K562 (cell line): ENCODE results near the gene NAV2. TPM values are rescaled to one million over a fixed set of nuclear protein-coding genes. Genes with fewer than 3 reads are reported as not detected.

ENCODE experiments used
- ATAC-seq: fragments of 200-7000 bp; cut with Tn5 transposase; 3 replicates; pipeline ENCODE4 v1.9.1; 2020; ENCODE audit warnings: moderate library complexity
- BruUV-seq: library from RNA; stranded (reverse); fragments of 400-500 nt; replicated peaks from 2 replicates; lab custom pipeline; 2021; lab: Mats Ljungman, UMichigan
- CTCF ChIA-PET: fragments of 300-600 bp; formaldehyde crosslinking; extraction: SDS; loops from one replicate; lab custom pipeline; 2021; ENCODE audit warnings: low intra/inter-chr PET ratio; lab: Yijun Ruan, JAX
- POLR2A ChIA-PET: fragments of 300-600, 350-650 bp; sonication (Branson Sonifier 250); formaldehyde crosslinking; extraction: SDS; loops from one replicate; lab custom pipeline; 2021; ENCODE audit warnings: antibody characterized with exemption, inconsistent platforms; lab: Yijun Ruan, JAX
- DNase-seq, 4 experiments: peaks; one replicate each; pipeline versions ENCODE4 v3.0.0 to v3.0.0-alpha.2; 2011 to 2018; ENCODE audit warnings: low spot score in 3 of 4, mixed read lengths in 3 of 4; ENCODE audit errors: extremely low read depth in 1 of 4
- FAIRE-seq: peaks from 2 replicates; lab custom pipeline; 2011; peaks lifted over from hg19 to GRCh38; lab: Jason Lieb, UNC
- H2AFZ ChIP-seq: 2 replicates; pipeline ENCODE4 v1.6.0; 2011; ENCODE audit warnings: low read depth, low read length, control low read depth, inconsistent platforms
- H3K27ac ChIP-seq: fragments of 200-600 bp; 3 replicates; pipeline ENCODE4 v1.8.0; 2011; ENCODE audit warnings: low read depth, mild to moderate bottlenecking, control low read depth, inconsistent platforms, low read length, moderate library complexity, mixed read lengths; ENCODE audit errors: extremely low read depth
- H3K27me3 ChIP-seq, 2 experiments: fragments of 300-600 bp in 1 of 2; 2 replicates in 1 of 2; 3 replicates in 1 of 2; pipeline versions ENCODE4 v1.6.0 to v1.8.0; 2011; ENCODE audit warnings: inconsistent platforms in 2 of 2, low read length in 2 of 2, mild to moderate bottlenecking in 1 of 2, mixed read lengths in 1 of 2, moderate library complexity in 1 of 2; ENCODE audit not compliant: control insufficient read depth in 2 of 2, insufficient read depth in 2 of 2
- H3K36me3 ChIP-seq: fragments of 300-600 bp; 3 replicates; pipeline ENCODE4 v1.8.0; 2011; ENCODE audit warnings: mild to moderate bottlenecking, low read length, inconsistent platforms; ENCODE audit not compliant: control insufficient read depth, insufficient read depth
- H3K4me1 ChIP-seq, 2 experiments: fragments of 200-600 bp in 1 of 2; replicated peaks in 1 of 2; 2 replicates in 1 of 2; 3 replicates in 1 of 2; pipeline versions ENCODE4 v1.5.1 to v1.8.0; 2011; ENCODE audit warnings: inconsistent platforms in 2 of 2, low read length in 2 of 2, mild to moderate bottlenecking in 1 of 2, mixed read lengths in 1 of 2, moderate library complexity in 1 of 2; ENCODE audit not compliant: control insufficient read depth in 2 of 2, insufficient read depth in 2 of 2
- H3K4me2 ChIP-seq: 2 replicates; pipeline ENCODE4 v1.6.1; 2011; ENCODE audit warnings: low read length, control low read depth, inconsistent platforms, mixed read lengths; ENCODE audit not compliant: insufficient read depth
- H3K4me3 ChIP-seq: fragments of 200-600 bp; sonication (generic), shearing (Covaris generic); 2 replicates; pipeline ENCODE4 v1.5.1; 2016; ENCODE audit warnings: control low read depth, inconsistent platforms
- H3K79me2 ChIP-seq: fragments of 200-600 bp; 3 replicates; pipeline ENCODE4 v1.8.0; 2011; ENCODE audit warnings: low read length, inconsistent platforms; ENCODE audit not compliant: control insufficient read depth, insufficient read depth
- H3K9ac ChIP-seq, 2 experiments: 2 replicates each; pipeline versions ENCODE4 v1.6.0 to v1.6.1; 2011; ENCODE audit warnings: low read depth in 2 of 2, low read length in 2 of 2, control low read depth in 1 of 2, inconsistent platforms in 1 of 2, mild to moderate bottlenecking in 1 of 2, mixed read lengths in 1 of 2; ENCODE audit not compliant: insufficient read depth in 1 of 2
- H3K9me1 ChIP-seq: one replicate; pipeline ENCODE4 v1.6.0; 2011; ENCODE audit warnings: inconsistent platforms, mild to moderate bottlenecking, low read length, moderate library complexity; ENCODE audit not compliant: control insufficient read depth, insufficient read depth
- H3K9me3 ChIP-seq: replicated peaks from 2 replicates; pipeline ENCODE4 v1.5.1; 2011; ENCODE audit warnings: low read depth, low read length, inconsistent platforms; ENCODE audit not compliant: control insufficient read depth, insufficient read depth
- H4K20me1 ChIP-seq: replicated peaks from 2 replicates; pipeline ENCODE4 v1.6.1; 2011; ENCODE audit warnings: low read length, inconsistent platforms, mixed read lengths; ENCODE audit not compliant: control insufficient read depth, insufficient read depth
- AFF4 ChIP-seq: sonication (generic); formaldehyde crosslinking; IDR thresholded peaks from 2 replicates; pipeline ENCODE4 v1.8.0; 2023; ENCODE audit warnings: mild to moderate bottlenecking, missing genetic modification reagents
- ASH1L ChIP-seq: fragments of 450-650 bp; IDR thresholded peaks from 2 replicates; pipeline ENCODE4 v1.6.1; 2018; ENCODE audit warnings: borderline replicate concordance, mild to moderate bottlenecking, low read depth; ENCODE audit not compliant: partially characterized antibody
- BRF1 ChIP-seq: IDR thresholded peaks from 3 replicates; pipeline ENCODE4 v1.6.1; 2011; ENCODE audit warnings: borderline replicate concordance, mild to moderate bottlenecking; ENCODE audit not compliant: insufficient read length; ENCODE audit errors: extremely low read depth
- CBFA2T3 ChIP-seq: fragments of 450-650 bp; IDR thresholded peaks from 2 replicates; pipeline ENCODE4 v1.6.1; 2017
- MXD1 ChIP-seq: fragments of 250-450 bp; sonication (Bioruptor Pico); IDR thresholded peaks from 2 replicates; pipeline ENCODE4 v1.8.0; 2021; ENCODE audit warnings: borderline replicate concordance, mild to moderate bottlenecking, moderate library complexity; ENCODE audit not compliant: poor library complexity, severe bottlenecking
- NUFIP1 ChIP-seq: fragments of 450-650 bp; IDR thresholded peaks from 2 replicates; pipeline ENCODE4 v1.6.1; 2018; ENCODE audit not compliant: partially characterized antibody
- RBM14 ChIP-seq: fragments of 200-400 bp; formaldehyde crosslinking; IDR thresholded peaks from 2 replicates; pipeline ENCODE4 v1.6.1; 2018; ENCODE audit warnings: low read depth, mild to moderate bottlenecking, low read length, moderate library complexity, borderline replicate concordance; ENCODE audit not compliant: insufficient read depth
- TEAD1 ChIP-seq, 2 experiments: fragments of 450-650 bp in 1 of 2; sonication (generic) in 1 of 2; formaldehyde crosslinking; IDR thresholded peaks; 2 replicates each; pipeline versions ENCODE4 v1.4.0 to v1.8.0; 2020 to 2022; ENCODE audit warnings: mild to moderate bottlenecking in 2 of 2, missing genetic modification reagents in 1 of 2
- ZBTB2 ChIP-seq: fragments of 450-650 bp; IDR thresholded peaks from 2 replicates; pipeline ENCODE4 v1.6.1; 2016; ENCODE audit warnings: antibody characterized with exemption
- ZBTB26 ChIP-seq: fragments of 450-650 bp; formaldehyde crosslinking; IDR thresholded peaks from 2 replicates; pipeline ENCODE4 v1.4.0; 2022; ENCODE audit warnings: missing genetic modification characterization
- ZNF449 ChIP-seq: fragments of 250-450 bp; sonication (Bioruptor Pico); IDR thresholded peaks from 2 replicates; pipeline ENCODE4 v1.8.0; 2022; ENCODE audit warnings: moderate library complexity, mild to moderate bottlenecking, inconsistent platforms
- ZNF668 ChIP-seq: fragments of 250-450 bp; sonication (Bioruptor Pico); IDR thresholded peaks from 2 replicates; pipeline ENCODE4 v1.8.0; 2022; ENCODE audit warnings: mild to moderate bottlenecking, inconsistent platforms
- ZNF79 ChIP-seq: fragments of 250-450 bp; sonication (Bioruptor Pico); IDR thresholded peaks from 2 replicates; pipeline ENCODE4 v1.4.0; 2020; ENCODE audit warnings: low read depth, mild to moderate bottlenecking, moderate library complexity
- WGBS: fragments of 100-300 bp; shearing (Covaris generic); methylation state at CpG from one replicate; pipeline ENCODE4 v1.1.6; 2016; ENCODE audit warnings: low coverage, mixed read lengths; ENCODE audit not compliant: insufficient coverage; ENCODE audit errors: missing lambda C conversion rate; 5-methylcytosine and 5-hydroxymethylcytosine counted together
- in situ Hi-C: fragments of 300-500 bp; cut with MboI; formaldehyde crosslinking; loops from 4 replicates; pipeline ENCODE4 v1.15.0; 2018; ENCODE audit warnings: inconsistent platforms, mixed read lengths
- intact Hi-C: fragments of 100-400 bp; cut with micrococcal nuclease; formaldehyde crosslinking; loops from 2 replicates; pipeline ENCODE4 v1.14.2; 2022
- polyA plus RNA-seq, 8 experiments: library from polyadenylated mRNA; depleted of rRNA in 4 of 8; stranded (reverse) in 5 of 8; unstranded in 3 of 8; fragments of >200 nt; fragmentation: Nextera tagmentation in 2 of 8; fragmentation: Illumina TruSeq in 1 of 8; extraction: Ambion mirVana in 2 of 8; extraction: Trizol in 1 of 8; gene quantifications; 2 replicates each; pipeline versions ENCODE4 v1.2.1 to v1.2.3, GENCODE V29; 2011 to 2014; ENCODE audit warnings: inconsistent platforms in 1 of 8, missing spikeins in 1 of 8
- total RNA-seq, 7 experiments: library from RNA; depleted of rRNA in 6 of 7; stranded (reverse); fragments of >200 nt in 6 of 7; fragmentation: Illumina TruSeq in 2 of 7; extraction: Trizol in 2 of 7; gene quantifications; 2 replicates each; pipeline versions ENCODE4 v1.2.1 to v1.2.3, GENCODE V29; 2011 to 2021; ENCODE audit warnings: low replicate concordance in 1 of 7

NAV2 gene
- total and polyA plus RNA-seq, 9 of the 15 experiments (the other 6 are each of a cell fraction or from before 2014, with no cell fraction given), result 0.03 to 0.35 (median 0.05) TPM

GRCh38 chr11:19802773-19803293, 90.2 kb downstream of the NAV2 start:
- ATAC-seq (no peak), DNase-seq (no peak), FAIRE-seq (no peak)
- no peak overlapping the region for H2AFZ ChIP-seq
- no peak overlapping the region for H3K4me3 ChIP-seq
- POLR2A ChIA-PET, result no interaction called here
- no peak overlapping the region for H3K27ac ChIP-seq
- H3K9me1 ChIP-seq, result no peaks in the 10 kb centered on the region
- peaks cover 0 to 10% of the 10 kb centered on the region in 2 experiments; a peak in 2 of 5 replicates for H3K27me3 ChIP-seq
- H3K36me3 ChIP-seq, result no peaks in the 10 kb centered on the region
- H3K79me2 ChIP-seq, result no peaks in the 10 kb centered on the region
- whole genome bisulfite sequencing, result 1% methylated on average over 4 of the region's 4 CpGs
- BruUV-seq, result no TSS peak
- intact Hi-C loops, result no loop called here
- H3K4me2 ChIP-seq, result no peak overlapping the region
- H3K4me1 ChIP-seq, result no peaks in the 10 kb centered on the region
- H3K9ac ChIP-seq, result no peak overlapping the region
- no peaks in the 10 kb centered on the region for H4K20me1 ChIP-seq
- in situ Hi-C loops, result no loop called here
- no peaks in the 10 kb centered on the region for H3K9me3 ChIP-seq
- CTCF ChIA-PET, result no interaction called here
- TF ChIP-seq CBFA2T3, result no peak
- TF ChIP-seq ZNF79 (CRISPR knock-in tag), result no peak
- no peak for TF ChIP-seq ASH1L
- TF ChIP-seq TEAD1 (CRISPR knock-in tag; IDR thresholded peaks at IDR 0.05), result no peak
- TF ChIP-seq ZNF449, result no peak
- TF ChIP-seq NUFIP1, result no peak
- TF ChIP-seq ZBTB26 (CRISPR knock-in tag), result no peak
- TF ChIP-seq RBM14, result no peak
- no peak for TF ChIP-seq AFF4 (CRISPR knock-in tag)
- TF ChIP-seq BRF1, result no peak
- no peak for TF ChIP-seq ZBTB2
- no peak for TF ChIP-seq ZNF668 (CRISPR knock-in tag)
- TF ChIP-seq MXD1, result no peak
